Nephron (organoid): ENCODE data around the gene IRAK1.

Experiments used
- H3K27ac Mint-ChIP-seq, 3 experiments: 2 replicates each; pipeline ENCODE4 v1.8.0; 2020; ENCODE audit warnings: mixed read lengths in 3 of 3, mild to moderate bottlenecking in 2 of 3, moderate library complexity in 1 of 3
- H3K27me3 Mint-ChIP-seq: 2 replicates; pipeline ENCODE4 v1.8.0; 2021; ENCODE audit warnings: low read depth, mild to moderate bottlenecking, moderate library complexity, mixed read lengths
- H3K36me3 Mint-ChIP-seq: 2 replicates; pipeline ENCODE4 v1.8.0; 2020; ENCODE audit warnings: low read depth, mixed read lengths
- H3K4me1 Mint-ChIP-seq: 2 replicates; pipeline ENCODE4 v1.8.0; 2020; ENCODE audit warnings: mixed read lengths
- H3K4me3 Mint-ChIP-seq, 3 experiments: 2 replicates each; pipeline ENCODE4 v1.8.0; 2020; ENCODE audit warnings: mild to moderate bottlenecking in 3 of 3, mixed read lengths in 3 of 3, moderate library complexity in 2 of 3
- H3K9me3 Mint-ChIP-seq: 2 replicates; pipeline ENCODE4 v1.8.0; 2020; ENCODE audit warnings: mixed read lengths
- TF ChIP-seq, protein P1 (sequence below), 3 experiments: fragments of 200-600 bp; sonication (generic); IDR thresholded peaks; one replicate each; pipeline ENCODE4 v1.5.0; 2021; ENCODE audit warnings: antibody characterized with exemption in 3 of 3; ENCODE audit not compliant: unreplicated experiment in 3 of 3

IRAK1 gene

DNA sequence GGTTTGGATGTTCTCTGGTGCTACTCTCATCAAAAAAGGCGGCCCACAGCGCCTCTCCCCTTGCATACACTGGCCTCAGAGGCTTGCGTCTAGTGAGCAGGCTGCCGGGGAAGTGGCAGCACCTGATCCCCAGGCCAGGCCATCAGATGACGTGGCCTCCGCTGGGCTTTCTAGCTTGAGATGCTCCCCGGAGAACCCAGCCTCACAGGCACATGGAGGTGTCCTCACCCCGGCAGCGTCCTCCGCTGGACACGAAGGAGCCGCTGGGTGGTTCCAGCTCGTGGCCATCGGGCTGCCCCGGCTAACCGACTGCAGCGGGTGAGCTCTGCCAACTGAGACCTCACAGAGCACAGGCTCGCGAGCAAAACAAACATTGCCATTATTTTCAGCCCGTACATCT, 12.8 kb downstream of the IRAK1 start:
- Mint-ChIP-seq H3K27me3 (no peaks in the 10 kb centered on the region), H3K36me3 (peaks cover 13% of the 10 kb centered on the region), H3K4me1 (peaks cover 12% of the 10 kb centered on the region), H3K4me3 (no peak overlapping the region), H3K27ac (no peak overlapping the region), H3K9me3 (peaks cover 13% of the 10 kb centered on the region)
- TF ChIP-seq, protein P1, sequence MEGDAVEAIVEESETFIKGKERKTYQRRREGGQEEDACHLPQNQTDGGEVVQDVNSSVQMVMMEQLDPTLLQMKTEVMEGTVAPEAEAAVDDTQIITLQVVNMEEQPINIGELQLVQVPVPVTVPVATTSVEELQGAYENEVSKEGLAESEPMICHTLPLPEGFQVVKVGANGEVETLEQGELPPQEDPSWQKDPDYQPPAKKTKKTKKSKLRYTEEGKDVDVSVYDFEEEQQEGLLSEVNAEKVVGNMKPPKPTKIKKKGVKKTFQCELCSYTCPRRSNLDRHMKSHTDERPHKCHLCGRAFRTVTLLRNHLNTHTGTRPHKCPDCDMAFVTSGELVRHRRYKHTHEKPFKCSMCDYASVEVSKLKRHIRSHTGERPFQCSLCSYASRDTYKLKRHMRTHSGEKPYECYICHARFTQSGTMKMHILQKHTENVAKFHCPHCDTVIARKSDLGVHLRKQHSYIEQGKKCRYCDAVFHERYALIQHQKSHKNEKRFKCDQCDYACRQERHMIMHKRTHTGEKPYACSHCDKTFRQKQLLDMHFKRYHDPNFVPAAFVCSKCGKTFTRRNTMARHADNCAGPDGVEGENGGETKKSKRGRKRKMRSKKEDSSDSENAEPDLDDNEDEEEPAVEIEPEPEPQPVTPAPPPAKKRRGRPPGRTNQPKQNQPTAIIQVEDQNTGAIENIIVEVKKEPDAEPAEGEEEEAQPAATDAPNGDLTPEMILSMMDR (IDR thresholded peaks at IDR 0.05; ENCODE audit: unreplicated experiment in 3 of 3), result no peak

GRCh38 chrX:154004315-154004714, 15.4 kb downstream of the IRAK1 start:
- Mint-ChIP-seq H3K4me1 (peaks cover 16% of the 10 kb centered on the region), H3K36me3 (peaks cover 13% of the 10 kb centered on the region), H3K9me3 (peaks cover 14% of the 10 kb centered on the region), H3K27me3 (no peaks in the 10 kb centered on the region), H3K27ac (peak overlapping the region in 1 of 3 experiments; percentile 9), H3K4me3 (no peak overlapping the region)
- TF ChIP-seq, protein P1 (IDR thresholded peaks at IDR 0.05; ENCODE audit: unreplicated experiment in 3 of 3), result no peak

DNA sequence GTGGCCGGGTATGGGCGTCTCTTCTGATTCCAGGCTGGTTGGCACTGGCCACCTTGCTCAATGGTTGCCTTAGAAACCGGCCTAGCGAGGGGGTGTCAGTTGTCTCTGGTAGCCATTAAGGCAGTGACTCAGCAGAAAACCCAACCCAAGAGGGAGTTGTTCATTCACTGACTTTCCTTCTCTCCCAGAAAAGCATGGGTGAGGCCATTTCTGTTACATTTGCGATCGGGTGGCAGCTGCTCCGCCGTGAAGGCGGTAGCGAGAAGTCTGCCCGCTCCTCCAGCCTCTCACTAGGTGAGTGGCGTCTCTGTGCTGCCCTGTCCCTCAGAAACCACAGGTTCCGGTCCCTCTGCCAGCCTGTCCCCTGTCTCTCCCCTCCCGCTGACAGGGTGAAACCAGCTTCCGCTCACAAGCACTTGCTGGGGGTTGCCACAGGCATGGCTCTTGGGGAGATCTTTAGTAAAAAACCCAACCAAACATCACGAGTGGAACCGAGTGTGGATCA, 17.4 kb downstream of the IRAK1 start:
- H3K4me3 Mint-ChIP-seq, result no peak overlapping the region
- no peaks in the 10 kb centered on the region for H3K27me3 Mint-ChIP-seq
- TF ChIP-seq, protein P1 (IDR thresholded peaks at IDR 0.05; ENCODE audit: unreplicated experiment in 3 of 3), result no peak
- H3K36me3 Mint-ChIP-seq, result peaks cover 5% of the 10 kb centered on the region
- peak overlapping the region in 2 of 3 experiments; percentile 48 to 67 for H3K27ac Mint-ChIP-seq
- peaks cover 14% of the 10 kb centered on the region for H3K9me3 Mint-ChIP-seq
- peaks cover 11% of the 10 kb centered on the region for H3K4me1 Mint-ChIP-seq

GRCh38 chrX:154000051-154000450, 19.7 kb downstream of the IRAK1 start:
- TF ChIP-seq, protein P1 (IDR thresholded peaks at IDR 0.05; ENCODE audit: unreplicated experiment in 3 of 3), result no peak
- H3K36me3 Mint-ChIP-seq, result no peaks in the 10 kb centered on the region
- H3K9me3 Mint-ChIP-seq, result peaks cover 14% of the 10 kb centered on the region
- H3K27ac Mint-ChIP-seq, result peak overlapping the region; percentile 10 to 68 (median 50)
- H3K27me3 Mint-ChIP-seq, result no peaks in the 10 kb centered on the region
- H3K4me3 Mint-ChIP-seq, result no peak overlapping the region
- peaks cover 11% of the 10 kb centered on the region for H3K4me1 Mint-ChIP-seq

DNA sequence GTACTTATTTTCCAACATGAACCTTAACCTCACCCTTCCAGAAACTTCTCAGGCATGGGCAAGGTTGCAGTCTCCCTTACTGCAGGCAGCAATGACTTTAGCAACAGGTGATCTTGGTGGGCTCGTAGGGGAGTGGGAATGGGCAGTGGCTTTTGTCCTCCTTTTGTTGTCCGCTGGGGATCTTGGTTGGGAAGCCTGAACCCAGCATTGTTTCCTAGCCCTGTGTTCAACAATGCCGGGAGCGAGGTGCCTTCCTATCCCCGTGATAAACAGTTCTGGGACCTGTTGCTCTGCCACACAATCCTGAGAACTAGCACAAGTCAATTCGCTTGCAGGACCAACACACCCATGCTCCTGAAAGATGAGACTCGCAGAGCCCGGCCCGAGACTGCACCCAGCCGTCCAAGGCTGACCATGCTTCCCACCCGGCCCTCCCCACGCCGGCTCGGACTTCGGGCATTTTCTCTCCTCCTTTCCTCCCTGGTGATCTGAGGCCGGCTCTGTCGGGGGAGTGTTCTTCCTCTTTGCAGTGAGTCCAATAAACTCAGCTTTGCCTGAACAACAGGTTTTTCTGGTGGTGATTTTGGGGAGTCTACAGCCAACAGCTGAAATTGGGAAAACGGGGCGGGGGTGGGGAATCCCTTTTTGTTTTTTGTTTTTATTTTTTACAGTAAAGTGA, 20.2 kb downstream of the IRAK1 start:
- Mint-ChIP-seq H3K27me3 (no peaks in the 10 kb centered on the region), H3K4me1 (peaks cover 11% of the 10 kb centered on the region), H3K9me3 (peaks cover 14% of the 10 kb centered on the region)

More for the DNA sequence above, 20.2 kb downstream of the IRAK1 start:
- TF ChIP-seq, protein P1 (IDR thresholded peaks at IDR 0.05; ENCODE audit: unreplicated experiment in 3 of 3), result no peak
- H3K27ac Mint-ChIP-seq, result peak overlapping the region; percentile 10 to 68 (median 50)
- no peaks in the 10 kb centered on the region for H3K36me3 Mint-ChIP-seq
- H3K4me3 Mint-ChIP-seq, result no peak overlapping the region
